Measurements from ENCODE around the gene CORO2B. TPM values are rescaled to one million over a fixed set of nuclear protein-coding genes. Genes with fewer than 3 reads are reported as not detected.

The CORO2B gene
- total and polyA plus RNA-seq, 2 of the 4 experiments (the other 2 are of a cell fraction), result 9.3 to 39.3 TPM

GRCh38 chr15:68667800-68668625 is 89.2 kb downstream of the CORO2B start:
- H3K18ac ChIP-seq (ENCODE audit: low read depth, low read length), result no peak overlapping the region
- WGBS, 2 experiments (ENCODE audit: extremely low coverage in 2 of 2, insufficient read length in 1 of 2), result 90% methylated on average over 10 of the region's 18 CpGs; no CpG with 5 or more reads in 1 of the 2 experiments
- no peaks in the 10 kb centered on the region for H3K9me3 ChIP-seq (ENCODE audit: control insufficient read depth, insufficient read depth, low read length)
- intact Hi-C loops (cut with micrococcal nuclease) (no loop called here), in situ Hi-C loops (cut with MboI; ENCODE audit: low sequenced_read_pairs) (no loop called here), dilution Hi-C loops (cut with HindIII; ENCODE audit: low sequenced_read_pairs, unreplicated experiment) (no loop called here)
- no peak overlapping the region for H3K4me2 ChIP-seq (ENCODE audit: low read depth, low read length)
- no peak overlapping the region for H2BK20ac ChIP-seq (ENCODE audit: low read depth, low read length)
- H2BK15ac ChIP-seq (ENCODE audit: low read depth, low read length), result no peak overlapping the region
- H4K8ac ChIP-seq (ENCODE audit: low read depth in 2 of 2, low read length in 2 of 2), result no peak overlapping the region
- H3K79me1 ChIP-seq (ENCODE audit: low read depth in 1 of 2, low read length in 2 of 2), result peaks cover 0 to 3% of the 10 kb centered on the region in 2 experiments; a peak in 1 of 4 replicates
- H4K91ac ChIP-seq (ENCODE audit: insufficient read depth, low read depth, low read length), result no peak overlapping the region
- H4K20me1 ChIP-seq (ENCODE audit: insufficient read depth, low read length), result no peaks in the 10 kb centered on the region
- no peaks in the 10 kb centered on the region for H3K9me1 ChIP-seq (ENCODE audit: insufficient read depth, low read length)
- H3K4me1 ChIP-seq (ENCODE audit: control insufficient read depth, insufficient read depth, low read length), result no peaks in the 10 kb centered on the region
- no peak overlapping the region for H3K4ac ChIP-seq (ENCODE audit: low read depth, low read length)
- H4K5ac ChIP-seq (ENCODE audit: low read depth, low read length), result no peak overlapping the region
- H3K9ac ChIP-seq (ENCODE audit: low read depth, low read length), result no peak overlapping the region
- no peak overlapping the region for H3K4me3 ChIP-seq (ENCODE audit: insufficient read depth, low read depth, low read length)
- H3K27ac ChIP-seq (ENCODE audit: insufficient read depth, low read length), result no peak overlapping the region
- H2AK5ac ChIP-seq (ENCODE audit: low read depth, low read length), result no peak overlapping the region; the same call in 1 of the 2 replicates
- no peak overlapping the region for H3K23ac ChIP-seq (ENCODE audit: low read depth, low read length)
- H2BK120ac ChIP-seq (ENCODE audit: low read depth, low read length), result no peak overlapping the region
- TF ChIP-seq MXI1 (IDR thresholded peaks at IDR 0.05; ENCODE audit: borderline replicate concordance, low read depth, low read length) (no peak), RCOR1 (IDR thresholded peaks at IDR 0.05; ENCODE audit: insufficient replicate concordance, low read length) (no peak), RAD21 (IDR thresholded peaks at IDR 0.05; ENCODE audit: low read length) (no peak), FOS (IDR thresholded peaks at IDR 0.05; ENCODE audit: low read depth, low read length) (no peak), USF2 (IDR thresholded peaks at IDR 0.05; ENCODE audit: low read depth, low read length) (no peak), CEBPB (IDR thresholded peaks at IDR 0.05; ENCODE audit: low read depth, low read length) (no peak), BHLHE40 (IDR thresholded peaks at IDR 0.05; ENCODE audit: low read depth, low read length) (no peak), MAZ (IDR thresholded peaks at IDR 0.05; ENCODE audit: borderline replicate concordance, low read depth, low read length) (no peak), SMC3 (IDR thresholded peaks at IDR 0.05; ENCODE audit: low read depth, low read length) (no peak), ELK1 (IDR thresholded peaks at IDR 0.05; ENCODE audit: borderline replicate concordance, low read depth, low read length) (no peak)
- ChIA-PET CTCF (no interaction called here), POLR2A (ENCODE audit: unreplicated experiment) (no interaction called here)
- no peak for DNase-seq
- ATAC-seq (ENCODE audit: low read depth), result no peak
- no peak overlapping the region for H3K56ac ChIP-seq (ENCODE audit: extremely low read depth, insufficient read depth, low read length)
- no peak overlapping the region for H2AFZ ChIP-seq (replicated peaks; ENCODE audit: low read length, poor library complexity)
- no peak overlapping the region for H2AK9ac ChIP-seq (replicated peaks; ENCODE audit: low read depth, low read length, poor library complexity)
- no TSS peak for BruUV-seq (replicated peaks)
- H3K27me3 ChIP-seq (ENCODE audit: control insufficient read depth, insufficient read depth, low read length), result no peaks in the 10 kb centered on the region
- H3K36me3 ChIP-seq (ENCODE audit: control insufficient read depth, insufficient read depth, low read length), result no peaks in the 10 kb centered on the region
- H2BK5ac ChIP-seq (ENCODE audit: low read depth, low read length, poor library complexity, severe bottlenecking), result no peak overlapping the region
- H3K14ac ChIP-seq (replicated peaks; ENCODE audit: low read depth, low read length), result no peak overlapping the region
